ENCODE data around the gene NDUFS2.

DNA sequence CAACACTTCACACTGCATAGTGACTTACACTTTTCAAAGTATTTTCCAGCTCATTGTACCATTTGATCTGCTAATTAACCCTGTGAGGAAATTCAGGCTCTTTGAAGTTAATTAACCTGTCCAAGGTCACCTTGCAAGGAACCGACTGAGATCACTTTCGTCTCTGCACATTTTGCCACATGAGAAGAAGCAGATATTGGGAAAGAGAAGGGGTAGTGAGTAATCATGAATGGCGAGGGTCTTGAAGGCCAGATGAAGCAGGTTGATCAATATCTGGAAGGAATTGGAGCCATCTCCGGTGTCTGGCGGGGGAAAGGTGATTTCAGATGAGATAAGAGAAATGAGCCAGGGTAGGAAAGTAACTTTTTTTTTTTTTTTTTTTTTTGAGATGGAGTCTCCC lies 17.8 kb downstream of the NDUFS2 start:
- TF ChIP-seq, protein P1, sequence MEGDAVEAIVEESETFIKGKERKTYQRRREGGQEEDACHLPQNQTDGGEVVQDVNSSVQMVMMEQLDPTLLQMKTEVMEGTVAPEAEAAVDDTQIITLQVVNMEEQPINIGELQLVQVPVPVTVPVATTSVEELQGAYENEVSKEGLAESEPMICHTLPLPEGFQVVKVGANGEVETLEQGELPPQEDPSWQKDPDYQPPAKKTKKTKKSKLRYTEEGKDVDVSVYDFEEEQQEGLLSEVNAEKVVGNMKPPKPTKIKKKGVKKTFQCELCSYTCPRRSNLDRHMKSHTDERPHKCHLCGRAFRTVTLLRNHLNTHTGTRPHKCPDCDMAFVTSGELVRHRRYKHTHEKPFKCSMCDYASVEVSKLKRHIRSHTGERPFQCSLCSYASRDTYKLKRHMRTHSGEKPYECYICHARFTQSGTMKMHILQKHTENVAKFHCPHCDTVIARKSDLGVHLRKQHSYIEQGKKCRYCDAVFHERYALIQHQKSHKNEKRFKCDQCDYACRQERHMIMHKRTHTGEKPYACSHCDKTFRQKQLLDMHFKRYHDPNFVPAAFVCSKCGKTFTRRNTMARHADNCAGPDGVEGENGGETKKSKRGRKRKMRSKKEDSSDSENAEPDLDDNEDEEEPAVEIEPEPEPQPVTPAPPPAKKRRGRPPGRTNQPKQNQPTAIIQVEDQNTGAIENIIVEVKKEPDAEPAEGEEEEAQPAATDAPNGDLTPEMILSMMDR (IDR thresholded peaks at IDR 0.05), result no peak
- TF ChIP-seq POLR2A (IDR thresholded peaks at IDR 0.05) (no peak), EP300 (IDR thresholded peaks at IDR 0.05) (no peak), POLR2AphosphoS5 (IDR thresholded peaks at IDR 0.05) (no peak)

Measured in stomach (tissue), 4 donors.